Ectodermal cell (in vitro differentiated cells): ENCODE data around the gene HMGN4.
A peak's percentile ranks its signal among the peaks of the same experiment; 100 is the strongest.

Experiments used
- H3K27ac ChIP-seq: 2 replicates; pipeline ENCODE4 v1.7.0; 2013; ENCODE audit warnings: mild to moderate bottlenecking, low read depth, low read length; ENCODE audit not compliant: insufficient read depth, poor library complexity, severe bottlenecking
- H3K27me3 ChIP-seq: 2 replicates; pipeline ENCODE4 v1.7.0; 2013; ENCODE audit warnings: mild to moderate bottlenecking, low read length; ENCODE audit not compliant: insufficient read depth, control insufficient read depth, poor library complexity, severe bottlenecking
- H3K36me3 ChIP-seq: one replicate; pipeline ENCODE4 v1.7.0; 2013; ENCODE audit warnings: low read length; ENCODE audit not compliant: control insufficient read depth, insufficient read depth
- H3K4me1 ChIP-seq: one replicate; pipeline ENCODE4 v1.7.0; 2013; ENCODE audit warnings: low read length; ENCODE audit not compliant: control insufficient read depth, insufficient read depth
- H3K4me3 ChIP-seq: 2 replicates; pipeline ENCODE4 v1.7.0; 2013; ENCODE audit warnings: low read depth, low read length, control low read depth; ENCODE audit not compliant: insufficient read depth
- H3K9me3 ChIP-seq: 2 replicates; pipeline ENCODE4 v1.7.0; 2013; ENCODE audit warnings: mild to moderate bottlenecking, low read length, moderate library complexity; ENCODE audit not compliant: control insufficient read depth
- WGBS, 2 experiments: methylation state at CpG; one replicate each; pipeline ENCODE4 v1.1.7; 2013; ENCODE audit warnings: missing lambda C conversion rate in 2 of 2; 5-methylcytosine and 5-hydroxymethylcytosine counted together

Gene HMGN4

DNA sequence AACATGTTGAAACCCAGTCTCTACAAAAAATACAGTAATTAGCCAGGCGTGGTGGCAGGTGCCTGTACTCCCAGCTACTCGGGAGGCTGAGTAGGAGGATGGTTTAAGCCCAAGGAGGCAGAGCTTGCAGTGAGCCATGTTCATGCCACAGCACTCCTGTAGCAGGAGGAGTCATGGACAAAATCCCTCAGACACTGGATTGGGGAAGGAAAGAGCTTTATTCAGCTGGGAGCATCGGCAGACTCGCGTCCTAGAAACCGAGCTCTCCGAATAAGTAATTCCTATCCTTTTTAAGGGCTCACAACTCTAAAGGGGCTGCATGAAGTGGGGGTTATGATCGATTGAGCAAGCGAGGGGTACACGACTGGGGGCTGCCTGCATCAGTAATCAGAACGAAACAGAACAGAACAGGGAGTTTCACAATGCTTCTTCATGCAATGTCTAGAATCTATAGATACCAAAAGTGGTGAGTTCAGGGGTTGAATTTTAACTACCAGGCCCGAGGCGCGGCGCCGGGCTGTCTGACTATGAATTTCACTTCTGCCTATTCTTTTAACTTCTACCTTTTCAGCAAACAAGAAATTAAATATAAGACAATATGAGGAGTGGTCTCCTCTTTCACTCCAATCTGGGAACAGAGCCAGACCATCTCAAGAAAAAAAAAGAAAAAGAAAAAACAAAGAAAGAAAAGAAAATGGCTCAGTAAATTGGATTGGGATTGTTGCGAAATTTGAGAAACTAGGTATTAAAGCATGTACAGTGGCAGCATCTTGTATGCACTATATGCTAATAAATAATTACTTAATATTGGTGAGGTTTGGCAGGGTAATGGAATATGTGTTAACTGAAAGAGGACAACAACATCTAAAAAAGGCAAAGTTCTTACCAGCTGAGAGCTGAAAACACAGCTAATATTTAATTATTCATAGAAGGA lies 23.6 kb downstream of the HMGN4 start:
- H3K27ac ChIP-seq = no peak overlapping the region
- H3K4me3 ChIP-seq = no peak overlapping the region
- H3K27me3 ChIP-seq = no peaks in the 10 kb centered on the region

GRCh38 chr6:26563488-26563887 lies 25.3 kb downstream of the HMGN4 start:
- Histone ChIP-seq H3K36me3 (no peaks in the 10 kb centered on the region), H3K27me3 (no peaks in the 10 kb centered on the region), H3K4me3 (no peak overlapping the region), H3K9me3 (no peaks in the 10 kb centered on the region), H3K27ac (no peak overlapping the region), H3K4me1 (no peaks in the 10 kb centered on the region)
- 82 to 94% methylated on average over 6 of the region's 6 CpGs for WGBS, 2 experiments

More for the DNA sequence above, 23.6 kb downstream of the HMGN4 start:
- 85 to 90% methylated on average over 16 to 17 of the region's 17 CpGs for WGBS, 2 experiments
- Histone ChIP-seq H3K36me3 (no peaks in the 10 kb centered on the region), H3K4me1 (no peaks in the 10 kb centered on the region), H3K9me3 (no peaks in the 10 kb centered on the region)

GRCh38 chr6:26568601-26569432 lies 30.7 kb downstream of the HMGN4 start:
- Histone ChIP-seq H3K36me3 (no peaks in the 10 kb centered on the region), H3K4me1 (no peaks in the 10 kb centered on the region), H3K9me3 (no peaks in the 10 kb centered on the region), H3K27ac (no peak overlapping the region), H3K4me3 (peak overlapping the region; percentile 91), H3K27me3 (peaks cover 11% of the 10 kb centered on the region)
- WGBS, 2 experiments = 3 to 6% methylated on average over 29 to 31 of the region's 34 CpGs

- peaks cover 11% of the 10 kb centered on the region for H3K27me3 ChIP-seq
- H3K4me3 ChIP-seq = peak overlapping the region; percentile 91
- 9 to 15% methylated on average over 2 of the region's 2 CpGs for WGBS, 2 experiments
- H3K9me3 ChIP-seq = no peaks in the 10 kb centered on the region
- H3K4me1 ChIP-seq = no peaks in the 10 kb centered on the region
- H3K27ac ChIP-seq = no peak overlapping the region
- no peaks in the 10 kb centered on the region for H3K36me3 ChIP-seq
Observed at GRCh38 chr6:26569433-26569764, 31.2 kb downstream of the HMGN4 start.

DNA sequence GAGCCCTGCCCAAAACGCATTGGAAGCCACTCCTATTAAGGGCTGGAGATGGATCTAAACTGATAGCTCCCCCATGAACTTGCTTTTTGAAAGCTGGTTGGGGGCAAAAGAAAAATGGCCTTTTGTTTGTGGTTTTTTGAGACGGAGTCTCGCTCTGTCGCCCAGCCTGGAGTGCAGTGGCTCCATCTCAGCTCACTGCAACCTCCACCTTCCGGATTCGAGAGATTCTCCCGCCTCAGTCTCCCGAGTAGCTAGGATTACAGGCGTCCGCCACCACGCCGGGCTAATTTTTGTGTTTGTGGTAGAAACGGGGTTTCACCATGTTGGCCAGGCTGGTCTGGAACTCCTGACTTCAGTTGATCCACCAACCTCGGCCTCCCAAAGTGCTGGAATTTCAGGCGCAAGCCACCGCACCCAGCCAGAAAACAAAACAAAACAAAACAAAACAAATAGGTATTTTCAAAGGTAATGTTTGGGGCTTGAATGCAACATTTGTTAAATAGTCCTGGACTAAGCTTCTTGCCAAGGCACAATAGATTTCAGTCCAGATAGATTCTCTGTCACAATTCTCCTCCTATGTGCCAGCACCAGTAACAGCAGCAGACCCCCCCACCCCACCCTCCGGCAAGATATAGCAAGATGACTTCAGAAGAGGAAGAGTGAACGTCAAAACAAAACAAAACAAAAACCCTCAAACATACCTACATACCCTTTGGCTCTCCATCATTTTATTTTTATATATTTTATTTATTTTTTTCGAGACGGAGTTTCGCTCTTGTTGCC lies 32.1 kb downstream of the HMGN4 start:
- H3K27ac ChIP-seq = no peak overlapping the region
- peaks cover 11% of the 10 kb centered on the region for H3K27me3 ChIP-seq
- H3K36me3 ChIP-seq = no peaks in the 10 kb centered on the region
- 91 to 94% methylated on average over 20 to 21 of the region's 21 CpGs for WGBS, 2 experiments
- no peak overlapping the region for H3K4me3 ChIP-seq
- no peaks in the 10 kb centered on the region for H3K9me3 ChIP-seq
- H3K4me1 ChIP-seq = no peaks in the 10 kb centered on the region

GRCh38 chr6:26571592-26572296 lies 33.6 kb downstream of the HMGN4 start:
- peak overlapping the region; percentile 82 for H3K4me3 ChIP-seq
- H3K36me3 ChIP-seq = no peaks in the 10 kb centered on the region
- 8 to 9% methylated on average over 24 of the region's 24 CpGs for WGBS, 2 experiments
- H3K9me3 ChIP-seq = no peaks in the 10 kb centered on the region
- H3K27ac ChIP-seq = no peak overlapping the region
- no peaks in the 10 kb centered on the region for H3K4me1 ChIP-seq
- H3K27me3 ChIP-seq = peaks cover 24% of the 10 kb centered on the region

GRCh38 chr6:26575494-26575939 lies 37.4 kb downstream of the HMGN4 start:
- peaks cover 2% of the 10 kb centered on the region for H3K9me3 ChIP-seq
- H3K27ac ChIP-seq = no peak overlapping the region
- 33 to 40% methylated on average over 10 of the region's 10 CpGs for WGBS, 2 experiments
- no peaks in the 10 kb centered on the region for H3K36me3 ChIP-seq
- peaks cover 31% of the 10 kb centered on the region for H3K27me3 ChIP-seq
- H3K4me1 ChIP-seq = no peaks in the 10 kb centered on the region
- H3K4me3 ChIP-seq = no peak overlapping the region

DNA sequence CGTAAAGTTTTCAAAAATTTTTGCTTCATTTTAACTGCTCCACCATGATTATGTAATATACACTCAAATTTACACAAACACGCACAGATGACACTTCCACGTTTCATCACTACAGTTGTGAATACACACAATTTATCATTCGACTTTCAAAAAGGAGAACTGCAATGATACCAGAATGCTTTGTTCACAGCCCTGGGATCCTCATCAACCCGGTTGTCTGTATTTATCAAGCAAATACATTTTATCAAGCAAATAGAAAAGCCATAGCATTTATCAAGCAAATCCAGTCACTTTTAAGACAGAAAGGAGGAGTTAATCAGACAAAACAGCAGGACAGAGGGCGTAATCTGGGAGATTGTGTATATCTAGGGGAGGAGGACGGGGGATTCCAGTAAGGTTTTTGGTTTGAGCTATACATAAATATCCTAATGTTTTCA lies 38.3 kb downstream of the HMGN4 start:
- no peaks in the 10 kb centered on the region for H3K36me3 ChIP-seq
- peak overlapping the region; percentile 32 for H3K4me3 ChIP-seq
- no peak overlapping the region for H3K27ac ChIP-seq
- WGBS, 2 experiments = 73 to 77% methylated on average over 5 to 6 of the region's 7 CpGs
- peaks cover 2% of the 10 kb centered on the region for H3K9me3 ChIP-seq
- H3K27me3 ChIP-seq = peaks cover 31% of the 10 kb centered on the region
- H3K4me1 ChIP-seq = no peaks in the 10 kb centered on the region

DNA sequence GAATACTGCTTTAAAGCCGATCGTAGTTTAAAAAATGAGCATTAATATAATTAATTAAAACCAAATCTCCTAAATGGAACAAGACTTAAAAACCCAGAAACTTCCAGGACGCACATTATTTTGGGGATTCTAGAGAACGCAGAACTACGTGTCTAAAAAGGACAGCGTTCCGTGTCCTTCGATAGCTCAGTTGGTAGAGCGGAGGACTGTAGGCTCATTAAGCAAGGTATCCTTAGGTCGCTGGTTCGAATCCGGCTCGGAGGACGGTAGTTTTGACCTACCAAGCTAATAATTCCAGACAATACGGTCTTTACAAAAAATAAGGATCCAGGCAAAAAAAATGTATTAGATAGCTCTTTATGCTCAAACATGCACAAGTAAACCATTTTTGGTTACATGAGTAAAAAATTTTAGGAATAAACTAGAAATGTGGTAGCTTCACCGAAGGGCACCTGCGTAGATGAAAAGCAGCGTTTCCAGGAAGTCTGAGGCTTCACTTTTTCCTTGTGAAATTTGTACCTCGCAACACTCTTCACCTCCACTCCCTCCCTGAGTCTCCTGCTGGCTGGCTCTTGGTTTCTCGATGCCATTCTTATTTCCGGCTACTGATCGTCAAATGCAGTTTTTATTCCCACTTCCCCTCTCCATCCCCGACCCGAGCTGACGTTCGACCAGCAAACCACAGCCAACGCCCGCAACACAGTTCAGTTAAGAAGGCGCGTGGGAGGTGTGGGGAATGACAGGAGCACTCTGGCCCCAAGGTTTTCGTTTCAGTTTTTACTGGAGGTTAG lies 39.0 kb downstream of the HMGN4 start:
- Histone ChIP-seq H3K4me3 (peak overlapping the region; percentile 32), H3K27me3 (peaks cover 35% of the 10 kb centered on the region), H3K27ac (no peak overlapping the region), H3K9me3 (peaks cover 2% of the 10 kb centered on the region), H3K36me3 (no peaks in the 10 kb centered on the region), H3K4me1 (no peaks in the 10 kb centered on the region)
- WGBS, 2 experiments = 0 to 2% methylated on average over 27 to 31 of the region's 31 CpGs
